Measurements from ENCODE around the gene CNRIP1. TPM values are rescaled to one million over a fixed set of nuclear protein-coding genes. Genes with fewer than 3 reads are reported as not detected.

CNRIP1 gene
- total RNA-seq, 4 donors from 2014 or later = 4.7 to 7.6 (median 6.5) TPM

DNA sequence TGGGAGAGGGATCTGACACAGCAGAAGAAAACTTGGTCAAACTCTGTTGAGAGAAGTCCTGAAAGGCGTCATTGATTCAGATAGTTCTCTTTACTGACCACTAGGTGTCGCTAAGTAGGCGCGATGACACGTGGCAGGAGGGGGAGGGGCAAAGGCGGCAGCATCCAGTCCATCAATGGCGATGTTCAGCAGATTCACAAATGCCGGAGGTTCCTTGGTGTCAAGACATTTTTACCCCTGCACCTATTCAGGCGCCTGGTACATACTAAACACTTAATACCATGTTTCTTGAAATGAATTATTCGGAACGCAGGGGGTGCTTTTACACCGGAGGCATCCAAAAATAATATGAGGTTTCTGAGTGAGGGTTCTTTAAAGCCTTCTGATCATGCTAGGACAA lies 42.3 kb upstream of the CNRIP1 start:
- intact Hi-C loops (cut with DNase I; ENCODE audit: low total_unique reads) (loop anchor here (5.0 kb wide), 1 partner anchor 75 kb away; no protein-coding TSS in a partner anchor), in situ Hi-C loops (cut with MboI; ENCODE audit: low sequenced_read_pairs in 4 of 4) (loop anchor here in 2 of 4 donors (10.0 kb wide), 1 partner anchor 83 kb away; no protein-coding TSS in a partner anchor)
- H3K9me3 ChIP-seq = no peaks in the 10 kb centered on the region
- no peak overlapping the region for H3K4me3 ChIP-seq
- no peaks in the 10 kb centered on the region for H3K36me3 ChIP-seq
- H3K4me1 ChIP-seq = no peaks in the 10 kb centered on the region
- ATAC-seq (peak in 1 of 2 donors; percentile 52), DNase-seq (peak; percentile 21 to 34)
- H3K27ac ChIP-seq = no peak overlapping the region
- TF ChIP-seq POLR2A (IDR thresholded peaks at IDR 0.05) = no peak
- peak; percentile 31 to 55 (median 46) for TF ChIP-seq CTCF (IDR thresholded peaks at IDR 0.05 in 4 of 5, conservative IDR thresholded peaks at IDR 0.05 in 1 of 5)
- no peaks in the 10 kb centered on the region for H3K27me3 ChIP-seq

DNA sequence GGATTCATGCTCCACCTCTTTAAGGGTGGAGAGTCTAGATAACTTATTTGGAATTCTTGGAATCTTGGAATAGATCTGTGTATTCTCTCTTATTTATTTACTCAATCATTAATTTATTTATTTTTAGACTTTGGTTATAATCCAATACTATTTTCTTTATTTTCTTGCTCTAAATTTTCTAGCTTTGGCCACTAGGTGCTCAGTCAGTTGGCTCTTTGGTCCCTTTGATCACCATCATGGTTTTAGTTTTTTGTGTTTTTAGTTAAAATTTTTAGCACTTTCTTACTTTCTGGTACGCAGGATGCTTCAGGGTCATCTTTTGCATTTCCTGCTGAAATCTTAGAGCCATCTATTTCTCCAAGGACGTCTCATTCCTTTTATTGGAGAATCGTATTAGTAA lies 40.1 kb upstream of the CNRIP1 start:
- no peaks in the 10 kb centered on the region for H3K36me3 ChIP-seq
- in situ Hi-C loops (cut with MboI; ENCODE audit: low sequenced_read_pairs in 4 of 4) = loop anchor here in 2 of 4 donors (10.0 kb wide), 1 partner anchor 85 kb away; no protein-coding TSS in a partner anchor
- H3K27me3 ChIP-seq = no peaks in the 10 kb centered on the region
- no peak overlapping the region for H3K4me3 ChIP-seq
- no peaks in the 10 kb centered on the region for H3K4me1 ChIP-seq
- H3K27ac ChIP-seq = no peak overlapping the region
- intact Hi-C loops (cut with DNase I; ENCODE audit: low total_unique reads) = loop anchor here (5.0 kb wide), 2 partner anchors 77 to 238 kb away; no protein-coding TSS in a partner anchor
- TF ChIP-seq POLR2A (IDR thresholded peaks at IDR 0.05) (no peak), CTCF (IDR thresholded peaks at IDR 0.05 in 4 of 5, conservative IDR thresholded peaks at IDR 0.05 in 1 of 5) (peak in 1 of 5 experiments; percentile 12)
- no peaks in the 10 kb centered on the region for H3K9me3 ChIP-seq
- no peak for ATAC-seq
- DNase-seq = no peak

DNA sequence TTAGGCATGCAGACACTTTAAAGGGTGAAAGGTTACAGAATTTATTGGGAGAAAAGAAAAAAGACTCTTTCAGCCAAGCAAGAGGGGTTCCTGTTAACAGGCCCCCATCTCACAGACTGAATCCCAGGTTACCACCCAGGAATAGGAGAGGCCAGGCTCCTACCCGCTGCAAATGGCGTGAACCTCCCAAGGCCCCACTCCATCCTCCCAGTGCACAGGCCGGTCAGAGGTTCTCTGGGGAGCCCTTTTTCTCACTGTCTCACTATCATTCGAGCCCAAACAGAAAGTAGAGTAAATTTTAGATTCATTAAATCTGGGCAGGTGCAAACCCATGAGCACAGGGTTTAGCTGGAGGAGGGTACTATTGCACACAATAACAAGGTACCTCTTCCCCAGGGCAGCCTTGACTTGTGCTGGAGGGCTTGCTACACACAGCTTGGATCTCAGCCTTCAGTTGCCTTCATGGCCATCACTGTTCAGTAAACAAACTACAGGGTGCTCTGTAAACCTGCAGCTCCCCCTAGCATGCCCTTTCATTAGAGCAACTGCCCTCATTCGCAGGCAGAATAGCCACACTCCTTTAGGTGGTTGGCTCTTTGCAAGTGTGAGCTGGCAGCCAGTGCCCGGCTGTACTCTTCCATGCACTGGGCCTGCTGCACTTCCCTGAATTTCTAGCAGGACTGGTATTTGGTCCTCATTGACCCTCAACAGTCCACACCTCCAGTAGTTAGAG lies 38.0 kb upstream of the CNRIP1 start:
- DNase-seq (peak; percentile 9 to 44), ATAC-seq (peak; percentile 63 to 85)
- TF ChIP-seq CTCF (IDR thresholded peaks at IDR 0.05 in 4 of 5, conservative IDR thresholded peaks at IDR 0.05 in 1 of 5) (peak in 2 of 5 experiments; percentile 39 to 53), POLR2A (IDR thresholded peaks at IDR 0.05) (no peak)
- no peak overlapping the region for H3K27ac ChIP-seq
- no peak overlapping the region for H3K4me3 ChIP-seq
- in situ Hi-C loops (cut with MboI; ENCODE audit: low sequenced_read_pairs in 4 of 4) (no loop called here), intact Hi-C loops (cut with DNase I; ENCODE audit: low total_unique reads) (loop anchor here (5.0 kb wide), 1 partner anchor 235 kb away; no protein-coding TSS in a partner anchor)
- H3K4me1 ChIP-seq = no peaks in the 10 kb centered on the region
- no peaks in the 10 kb centered on the region for H3K36me3 ChIP-seq
- no peaks in the 10 kb centered on the region for H3K27me3 ChIP-seq
- no peaks in the 10 kb centered on the region for H3K9me3 ChIP-seq

GRCh38 chr2:68356599-68357239 lies 37.0 kb upstream of the CNRIP1 start:
- Histone ChIP-seq H3K27ac (no peak overlapping the region), H3K9me3 (no peaks in the 10 kb centered on the region), H3K4me3 (no peak overlapping the region), H3K36me3 (no peaks in the 10 kb centered on the region), H3K27me3 (no peaks in the 10 kb centered on the region), H3K4me1 (no peaks in the 10 kb centered on the region)
- no peak for DNase-seq
- no peak for ATAC-seq
- in situ Hi-C loops (cut with MboI; ENCODE audit: low sequenced_read_pairs in 4 of 4) = no loop called here
- no peak for TF ChIP-seq CTCF (IDR thresholded peaks at IDR 0.05 in 4 of 5, conservative IDR thresholded peaks at IDR 0.05 in 1 of 5)
- TF ChIP-seq POLR2A (IDR thresholded peaks at IDR 0.05) = no peak
- intact Hi-C loops (cut with DNase I; ENCODE audit: low total_unique reads) = loop anchor here (5.0 kb wide), 1 partner anchor 234 kb away; no protein-coding TSS in a partner anchor

Measured in gastrocnemius medialis (tissue), 4 donors.